HL-60 (cell line): ENCODE measurements around the gene SCN1B.

Experiments used
- CTCF ChIP-seq: IDR thresholded peaks from one replicate; pipeline ENCODE4 v1.5.1; 2011; ENCODE audit warnings: low read length, control low read depth, inconsistent platforms; ENCODE audit not compliant: insufficient read depth
- GABPA ChIP-seq: IDR thresholded peaks from 2 replicates; pipeline ENCODE4 v1.6.1; 2012; ENCODE audit warnings: low read depth

GRCh38 chr19:35015270-35015953, 14.9 kb upstream of the SCN1B start:
- TF ChIP-seq CTCF: no peak
- no peak for TF ChIP-seq GABPA
